GM10266 (cell line): ENCODE data around the gene SLC51B.

Source experiments
- DNase-seq: peaks from one replicate; pipeline ENCODE4 v3.0.0; 2012; ENCODE audit errors: extremely low spot score
- TF ChIP-seq, protein P1 (sequence below): IDR thresholded peaks from 2 replicates; pipeline ENCODE4 v1.5.1; 2012; ENCODE audit warnings: mild to moderate bottlenecking, low read depth; ENCODE audit not compliant: control insufficient read depth, insufficient read depth; ENCODE audit errors: missing control alignments

SLC51B gene

GRCh38 chr15:65079580-65079979, 34.4 kb downstream of the SLC51B start:
- no peak for DNase-seq
- TF ChIP-seq, protein P1, sequence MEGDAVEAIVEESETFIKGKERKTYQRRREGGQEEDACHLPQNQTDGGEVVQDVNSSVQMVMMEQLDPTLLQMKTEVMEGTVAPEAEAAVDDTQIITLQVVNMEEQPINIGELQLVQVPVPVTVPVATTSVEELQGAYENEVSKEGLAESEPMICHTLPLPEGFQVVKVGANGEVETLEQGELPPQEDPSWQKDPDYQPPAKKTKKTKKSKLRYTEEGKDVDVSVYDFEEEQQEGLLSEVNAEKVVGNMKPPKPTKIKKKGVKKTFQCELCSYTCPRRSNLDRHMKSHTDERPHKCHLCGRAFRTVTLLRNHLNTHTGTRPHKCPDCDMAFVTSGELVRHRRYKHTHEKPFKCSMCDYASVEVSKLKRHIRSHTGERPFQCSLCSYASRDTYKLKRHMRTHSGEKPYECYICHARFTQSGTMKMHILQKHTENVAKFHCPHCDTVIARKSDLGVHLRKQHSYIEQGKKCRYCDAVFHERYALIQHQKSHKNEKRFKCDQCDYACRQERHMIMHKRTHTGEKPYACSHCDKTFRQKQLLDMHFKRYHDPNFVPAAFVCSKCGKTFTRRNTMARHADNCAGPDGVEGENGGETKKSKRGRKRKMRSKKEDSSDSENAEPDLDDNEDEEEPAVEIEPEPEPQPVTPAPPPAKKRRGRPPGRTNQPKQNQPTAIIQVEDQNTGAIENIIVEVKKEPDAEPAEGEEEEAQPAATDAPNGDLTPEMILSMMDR, result no peak

- no peak for DNase-seq
- TF ChIP-seq, protein P1, result no peak
These were observed 36.1 kb downstream of the SLC51B start for GRCh38 chr15:65081270-65081669.

GRCh38 chr15:65081758-65082157, 36.6 kb downstream of the SLC51B start:
- TF ChIP-seq, protein P1, result no peak
- no peak for DNase-seq

- TF ChIP-seq, protein P1, result no peak
- DNase-seq, result no peak
These were observed 37.2 kb downstream of the SLC51B start for GRCh38 chr15:65082303-65082953.

GRCh38 chr15:65083262-65083701, 38.1 kb downstream of the SLC51B start:
- DNase-seq, result no peak
- TF ChIP-seq, protein P1, result no peak

DNA sequence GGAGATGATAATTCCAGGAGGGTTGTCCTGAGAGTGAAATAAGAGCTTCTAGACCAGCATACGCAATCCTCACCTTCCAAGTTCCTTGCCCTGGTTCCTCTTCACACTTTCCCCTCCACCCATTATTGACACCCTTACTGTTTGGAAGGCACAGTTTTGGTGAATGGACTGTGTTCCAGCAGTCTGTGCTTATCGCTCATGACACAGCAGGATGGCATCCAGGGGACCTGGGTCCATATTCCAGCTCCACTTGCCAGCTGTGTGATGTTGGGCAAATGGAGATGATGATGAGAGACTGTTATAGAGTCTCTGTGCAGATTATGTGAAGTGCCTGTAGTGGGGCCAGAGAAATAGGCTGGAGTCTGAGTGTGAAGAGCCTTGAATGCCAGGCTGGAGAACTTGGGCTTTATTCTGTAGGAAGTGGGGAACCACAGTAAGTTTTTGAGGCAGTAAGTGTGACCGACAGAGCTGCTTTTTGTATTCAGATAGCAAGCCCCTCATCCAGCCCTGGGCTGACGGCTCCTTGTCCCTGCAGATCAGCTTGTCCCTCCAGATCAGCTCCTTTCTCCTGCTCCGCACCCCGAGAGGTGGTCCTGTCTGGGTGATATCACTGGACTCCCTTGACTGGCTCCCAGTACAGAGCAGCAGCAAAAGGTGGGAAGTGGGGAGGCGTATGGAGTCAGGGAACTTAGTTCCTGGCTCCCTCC, 39.5 kb downstream of the SLC51B start:
- no peak for DNase-seq
- TF ChIP-seq, protein P1, result no peak

DNA sequence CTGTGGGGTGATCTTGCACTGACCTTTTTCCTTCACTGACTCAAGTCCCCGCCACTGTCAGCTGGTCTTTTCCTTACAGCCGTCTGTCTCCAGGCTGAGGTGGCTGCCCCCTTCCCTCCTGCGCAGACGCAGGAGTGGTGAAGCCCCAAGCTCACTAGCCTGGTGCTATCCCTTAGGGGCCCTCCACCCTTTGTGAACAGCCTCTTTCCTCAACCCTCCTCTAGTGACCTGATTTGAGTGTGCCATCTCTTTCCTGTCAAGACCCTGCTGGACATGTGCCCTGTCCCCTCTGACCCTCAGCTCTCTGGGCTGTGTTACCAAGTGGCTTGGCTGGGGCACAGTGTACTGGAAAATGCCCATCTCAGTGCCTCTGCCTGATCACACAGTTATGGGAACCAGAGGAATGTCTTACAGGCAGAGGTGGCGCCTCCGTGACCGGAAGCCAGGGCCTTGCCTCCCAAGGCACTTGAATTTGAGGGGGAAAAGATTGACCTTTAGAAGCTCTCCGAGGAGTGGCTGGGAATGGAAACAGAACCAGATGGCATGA, 40.1 kb downstream of the SLC51B start:
- TF ChIP-seq, protein P1, result no peak
- DNase-seq, result no peak
